Keratinocyte (primary cell): ENCODE results near the gene PFN1. TPM values are rescaled to one million over a fixed set of nuclear protein-coding genes. Genes with fewer than 3 reads are reported as not detected.
"Not testable (repeated sequence)": the region's sequence is repeated elsewhere in the genome, so short reads cannot be mapped to it uniquely, and the experiment has no call there.

Source experiments
- DNase-seq: peaks from one replicate; pipeline ENCODE4 v3.0.0-alpha.2; 2011; ENCODE audit warnings: low read depth, missing footprints, low spot score
- FAIRE-seq: peaks from 2 replicates; lab custom pipeline; 2011; peaks lifted over from hg19 to GRCh38; lab: Jason Lieb, UNC
- H2AFZ ChIP-seq: 2 replicates; pipeline ENCODE4 v1.6.0; 2012; ENCODE audit warnings: low read length, control low read depth, inconsistent platforms; ENCODE audit not compliant: control insufficient read depth
- H3K27ac ChIP-seq: 2 replicates; pipeline ENCODE4 v1.5.1; 2011; ENCODE audit warnings: low read length; ENCODE audit not compliant: control insufficient read depth, insufficient read depth
- H3K27me3 ChIP-seq: 3 replicates; pipeline ENCODE4 v1.6.0; 2011; ENCODE audit warnings: low read length; ENCODE audit not compliant: control insufficient read depth, insufficient read depth; ENCODE audit errors: extremely low read depth
- H3K36me3 ChIP-seq, 2 experiments: 2 replicates in 1 of 2; 3 replicates in 1 of 2; pipeline ENCODE4 v1.5.1; 2011; ENCODE audit warnings: low read length in 2 of 2, mild to moderate bottlenecking in 1 of 2; ENCODE audit not compliant: control insufficient read depth in 2 of 2, insufficient read depth in 2 of 2; ENCODE audit errors: extremely low read depth in 1 of 2
- H3K4me1 ChIP-seq: 3 replicates; pipeline ENCODE4 v1.5.1; 2011; ENCODE audit warnings: low read length; ENCODE audit not compliant: control insufficient read depth, insufficient read depth; ENCODE audit errors: extremely low read depth
- H3K4me2 ChIP-seq: 3 replicates; pipeline ENCODE4 v1.6.0; 2011; ENCODE audit warnings: low read depth, low read length; ENCODE audit not compliant: control insufficient read depth, insufficient read depth; ENCODE audit errors: extremely low read depth
- H3K4me3 ChIP-seq, 3 experiments: fragments of 200-600 bp in 1 of 3; sonication (generic) in 1 of 3; 2 replicates in 2 of 3; 3 replicates in 1 of 3; pipeline ENCODE4 v1.5.1; 2011 to 2016; ENCODE audit warnings: low read length in 3 of 3, mild to moderate bottlenecking in 3 of 3, control low read depth in 2 of 3, inconsistent platforms in 1 of 3, low read depth in 1 of 3, mixed read lengths in 1 of 3, mixed run types in 1 of 3, moderate library complexity in 1 of 3; ENCODE audit not compliant: control insufficient read depth in 2 of 3, insufficient read depth in 2 of 3; ENCODE audit errors: extremely low read depth in 1 of 3
- H3K79me2 ChIP-seq: 2 replicates; pipeline ENCODE4 v1.6.0; 2012; ENCODE audit warnings: low read length; ENCODE audit not compliant: control insufficient read depth, insufficient read depth
- H3K9ac ChIP-seq: 3 replicates; pipeline ENCODE4 v1.6.0; 2011; ENCODE audit warnings: low read length; ENCODE audit not compliant: control insufficient read depth, insufficient read depth; ENCODE audit errors: extremely low read depth
- H3K9me1 ChIP-seq: 3 replicates; pipeline ENCODE4 v1.6.0; 2011; ENCODE audit warnings: low read length; ENCODE audit not compliant: control insufficient read depth, insufficient read depth; ENCODE audit errors: extremely low read depth
- H3K9me3 ChIP-seq: 2 replicates; pipeline ENCODE4 v1.5.1; 2012; ENCODE audit warnings: low read depth, low read length; ENCODE audit not compliant: control insufficient read depth
- H4K20me1 ChIP-seq: 3 replicates; pipeline ENCODE4 v1.6.0; 2011; ENCODE audit warnings: low read length; ENCODE audit not compliant: control insufficient read depth, insufficient read depth; ENCODE audit errors: extremely low read depth
- EZH2 ChIP-seq: IDR thresholded peaks from one replicate; pipeline ENCODE4 v1.6.1; 2012; ENCODE audit warnings: inconsistent platforms, mild to moderate bottlenecking, low read length, moderate library complexity
- dilution Hi-C: fragments of 300-500 bp; cut with MboI; formaldehyde crosslinking; loops from one replicate; pipeline ENCODE4 v1.7.0; 2020; ENCODE audit warnings: low sequenced_read_pairs; ENCODE audit not compliant: extremely low pct_ligation_motif_present
- polyA plus RNA-seq, 5 experiments: library from polyadenylated mRNA; depleted of rRNA in 3 of 5; stranded (reverse) in 3 of 5; stranded (forward) in 1 of 5; unstranded in 1 of 5; fragments of >200 nt; gene quantifications; 1 replicate in 1 of 5; 2 replicates in 3 of 5; 3 replicates in 1 of 5; pipeline versions ENCODE4 v1.2.1 to v1.2.3, GENCODE V29; 2011 to 2012; ENCODE audit warnings: missing spikeins in 2 of 5, low read depth in 1 of 5, low replicate concordance in 1 of 5
- TF ChIP-seq, protein P1 (sequence below), 3 experiments: IDR thresholded peaks in 1 of 3; conservative IDR thresholded peaks in 1 of 3; optimal IDR thresholded peaks in 1 of 3; 2 replicates in 2 of 3; 3 replicates in 1 of 3; pipeline versions ENCODE3 to v1.5.1; 2011; ENCODE audit warnings: low read length in 3 of 3, mild to moderate bottlenecking in 3 of 3, moderate library complexity in 2 of 3, control low read depth in 1 of 3, inconsistent platforms in 1 of 3; ENCODE audit not compliant: insufficient read depth in 2 of 3; ENCODE audit errors: extremely low read depth in 1 of 3

PFN1 gene
- polyA plus RNA-seq, 1 donor (not counting 4 experiments of a cell fraction or from before 2014, with no cell fraction given): 1,435 TPM

DNA sequence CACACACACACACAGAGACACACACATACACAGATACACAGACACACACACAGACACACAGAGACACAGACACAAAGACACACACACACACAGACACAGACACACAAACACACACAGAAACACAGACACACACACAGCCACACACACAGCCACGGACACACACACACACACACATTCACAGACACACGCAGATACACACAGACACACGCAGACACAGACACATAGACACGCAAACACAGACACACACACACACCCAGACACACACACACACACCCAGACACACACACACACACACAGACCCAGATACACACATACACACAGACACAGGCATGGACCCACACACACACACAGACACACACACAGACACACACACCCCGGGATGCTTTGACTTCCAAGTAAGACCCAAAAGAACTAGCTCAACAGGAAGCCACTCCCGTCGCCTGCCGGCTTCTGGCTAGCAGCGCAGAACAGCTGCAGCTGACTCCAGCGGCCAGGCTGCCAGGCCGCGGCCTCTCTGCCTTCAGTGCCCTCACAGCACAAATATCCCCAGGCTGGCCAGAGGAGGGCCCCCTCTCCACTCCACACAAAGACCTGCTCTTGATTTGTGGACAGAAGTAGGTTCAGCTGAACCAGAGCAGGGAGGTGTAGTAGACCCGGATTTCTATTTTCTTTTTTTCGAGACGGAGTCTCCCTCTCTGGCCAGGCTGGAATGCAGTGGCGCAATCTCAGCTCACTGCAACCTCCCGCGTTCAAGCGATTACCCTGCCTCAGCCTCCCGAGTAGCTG, 39.4 kb downstream of the PFN1 start:
- peak; percentile 85 for DNase-seq
- Histone ChIP-seq H3K4me1 (peaks cover 22% of the 10 kb centered on the region), H3K27ac (peak overlapping the region; percentile 97), H3K9me1 (no peaks in the 10 kb centered on the region), H3K9me3 (no peaks in the 10 kb centered on the region), H3K27me3 (no peaks in the 10 kb centered on the region), H3K36me3 (no peaks in the 10 kb centered on the region), H3K4me3 (peak overlapping the region in 1 of 3 experiments; percentile 61), H3K79me2 (no peaks in the 10 kb centered on the region), H4K20me1 (no peaks in the 10 kb centered on the region), H2AFZ (peak overlapping the region; percentile 78), H3K4me2 (peak overlapping the region; percentile 93), H3K9ac (peak overlapping the region; percentile 83)
- FAIRE-seq: peak; percentile 55
- TF ChIP-seq, protein P1, sequence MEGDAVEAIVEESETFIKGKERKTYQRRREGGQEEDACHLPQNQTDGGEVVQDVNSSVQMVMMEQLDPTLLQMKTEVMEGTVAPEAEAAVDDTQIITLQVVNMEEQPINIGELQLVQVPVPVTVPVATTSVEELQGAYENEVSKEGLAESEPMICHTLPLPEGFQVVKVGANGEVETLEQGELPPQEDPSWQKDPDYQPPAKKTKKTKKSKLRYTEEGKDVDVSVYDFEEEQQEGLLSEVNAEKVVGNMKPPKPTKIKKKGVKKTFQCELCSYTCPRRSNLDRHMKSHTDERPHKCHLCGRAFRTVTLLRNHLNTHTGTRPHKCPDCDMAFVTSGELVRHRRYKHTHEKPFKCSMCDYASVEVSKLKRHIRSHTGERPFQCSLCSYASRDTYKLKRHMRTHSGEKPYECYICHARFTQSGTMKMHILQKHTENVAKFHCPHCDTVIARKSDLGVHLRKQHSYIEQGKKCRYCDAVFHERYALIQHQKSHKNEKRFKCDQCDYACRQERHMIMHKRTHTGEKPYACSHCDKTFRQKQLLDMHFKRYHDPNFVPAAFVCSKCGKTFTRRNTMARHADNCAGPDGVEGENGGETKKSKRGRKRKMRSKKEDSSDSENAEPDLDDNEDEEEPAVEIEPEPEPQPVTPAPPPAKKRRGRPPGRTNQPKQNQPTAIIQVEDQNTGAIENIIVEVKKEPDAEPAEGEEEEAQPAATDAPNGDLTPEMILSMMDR (optimal IDR thresholded peaks at IDR 0.05 in 1 of 3, IDR thresholded peaks at IDR 0.05 in 1 of 3, conservative IDR thresholded peaks at IDR 0.05 in 1 of 3; ENCODE audit: extremely low read depth in 1 of 3, insufficient read depth in 2 of 3, low read length in 3 of 3): peak; percentile 75 to 82 (median 75)
- no peak for TF ChIP-seq EZH2
- dilution Hi-C loops: no loop called here

DNA sequence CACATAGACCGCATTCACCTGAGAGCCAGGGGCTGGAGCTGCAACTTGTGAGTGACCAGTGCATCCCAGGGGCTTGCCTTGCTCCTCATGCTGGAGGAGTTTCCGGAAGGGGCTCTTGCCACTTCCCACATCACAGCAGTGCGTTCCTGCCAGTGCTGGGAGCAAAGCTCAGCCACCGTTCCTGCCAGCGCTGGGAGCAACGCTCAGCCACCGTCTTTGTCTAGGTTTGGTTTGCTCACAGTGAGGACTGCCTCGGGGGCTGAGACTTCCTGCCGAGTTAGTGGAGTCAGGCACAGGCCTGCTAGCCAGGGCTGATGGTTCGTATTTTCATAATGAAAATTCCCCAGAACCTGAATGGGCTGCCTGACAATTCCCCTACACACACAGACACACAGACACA, 40.0 kb downstream of the PFN1 start:
- Histone ChIP-seq H3K27me3 (no peaks in the 10 kb centered on the region), H3K9me3 (no peaks in the 10 kb centered on the region), H3K4me1 (peaks cover 26% of the 10 kb centered on the region), H3K36me3 (no peaks in the 10 kb centered on the region), H3K4me2 (peak overlapping the region; percentile 93), H3K4me3 (peak overlapping the region in 1 of 3 experiments; percentile 4), H3K79me2 (no peaks in the 10 kb centered on the region), H3K27ac (peak overlapping the region; percentile 97), H2AFZ (peak overlapping the region; percentile 78), H4K20me1 (peaks cover 2% of the 10 kb centered on the region), H3K9ac (peak overlapping the region; percentile 83), H3K9me1 (no peaks in the 10 kb centered on the region)
- dilution Hi-C loops: no loop called here
- DNase-seq (peak; percentile 58), FAIRE-seq (peak; percentile 85)
- TF ChIP-seq, protein P1 (optimal IDR thresholded peaks at IDR 0.05 in 1 of 3, IDR thresholded peaks at IDR 0.05 in 1 of 3, conservative IDR thresholded peaks at IDR 0.05 in 1 of 3; ENCODE audit: extremely low read depth in 1 of 3, insufficient read depth in 2 of 3, low read length in 3 of 3): no peak
- TF ChIP-seq EZH2: no peak

DNA sequence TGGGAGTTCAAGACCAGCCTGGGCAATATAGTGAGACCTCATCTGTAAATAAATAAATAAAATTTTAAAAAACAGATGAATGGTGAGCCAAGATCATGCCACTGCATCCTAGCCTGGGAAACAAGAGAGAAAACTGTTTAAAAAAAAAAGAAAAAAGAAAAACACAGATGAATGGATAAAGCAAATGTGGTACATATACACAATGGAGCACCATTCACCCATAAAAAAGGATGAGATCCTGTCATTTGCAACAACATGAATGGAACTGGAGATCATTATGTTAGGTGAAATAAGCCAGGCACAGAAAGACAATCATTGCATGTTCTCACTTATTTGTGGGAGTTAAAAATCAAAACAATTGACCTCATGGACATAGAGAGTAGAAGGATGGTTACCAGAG, 41.7 kb downstream of the PFN1 start:
- H3K36me3 ChIP-seq, H3K27me3 ChIP-seq, H4K20me1 ChIP-seq, H3K4me3 ChIP-seq, FAIRE-seq, H3K4me2 ChIP-seq, H3K9me3 ChIP-seq, H2AFZ ChIP-seq, H3K9me1 ChIP-seq, dilution Hi-C loops, H3K79me2 ChIP-seq, H3K27ac ChIP-seq, DNase-seq, H3K9ac ChIP-seq: not testable (repeated sequence)
- peaks cover 32% of the 10 kb centered on the region for H3K4me1 ChIP-seq
